GM19351 (cell line): ENCODE measurements around the gene PTTG1.
A peak's percentile ranks its signal among the peaks of the same experiment; 100 is the strongest.
"Not testable (repeated sequence)": the region's sequence is repeated elsewhere in the genome, so short reads cannot be mapped to it uniquely, and the experiment has no call there.

ENCODE experiments used
- ATAC-seq: cut with Tn5 transposase; IDR thresholded peaks from one replicate; pipeline ENCODE4 v1.9.1; 2021; ENCODE audit warnings: mild to moderate bottlenecking, moderate library complexity; ENCODE audit not compliant: unreplicated experiment

Gene PTTG1

DNA sequence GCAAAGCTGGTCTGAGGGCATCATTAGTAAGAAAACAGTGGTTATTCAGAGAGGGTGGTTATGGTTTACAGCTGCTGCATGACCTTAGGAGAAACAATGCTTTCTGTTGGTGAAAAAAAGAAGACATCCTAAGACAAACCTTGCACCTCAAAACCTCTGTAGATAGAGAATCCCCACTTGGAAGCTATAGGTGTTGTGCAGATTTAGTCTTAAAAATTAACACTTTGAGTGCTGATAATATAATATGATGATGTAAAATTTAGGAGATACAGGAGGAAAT lies 1.4 kb upstream of the PTTG1 start:
- no peak for ATAC-seq

DNA sequence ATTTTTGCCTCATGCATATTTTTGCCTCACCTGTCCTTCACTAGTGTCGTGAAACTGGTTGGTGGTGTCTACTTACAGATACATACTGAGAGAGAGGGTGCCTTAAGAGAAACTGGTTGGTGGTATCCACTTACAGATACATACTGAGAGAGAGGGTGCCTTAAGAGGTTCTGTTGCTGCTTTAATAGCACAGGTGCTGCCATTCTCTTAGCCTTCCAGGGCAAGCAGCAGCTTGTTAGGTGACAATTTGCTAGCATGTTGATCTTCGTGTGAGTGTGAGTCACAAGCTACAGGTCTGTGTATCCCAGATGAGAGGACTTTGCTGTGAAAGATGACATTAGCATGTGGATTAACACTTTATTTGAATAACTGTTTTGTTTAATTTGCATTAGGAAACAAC lies 1.4 kb downstream of the PTTG1 start:
- ATAC-seq, result no peak

DNA sequence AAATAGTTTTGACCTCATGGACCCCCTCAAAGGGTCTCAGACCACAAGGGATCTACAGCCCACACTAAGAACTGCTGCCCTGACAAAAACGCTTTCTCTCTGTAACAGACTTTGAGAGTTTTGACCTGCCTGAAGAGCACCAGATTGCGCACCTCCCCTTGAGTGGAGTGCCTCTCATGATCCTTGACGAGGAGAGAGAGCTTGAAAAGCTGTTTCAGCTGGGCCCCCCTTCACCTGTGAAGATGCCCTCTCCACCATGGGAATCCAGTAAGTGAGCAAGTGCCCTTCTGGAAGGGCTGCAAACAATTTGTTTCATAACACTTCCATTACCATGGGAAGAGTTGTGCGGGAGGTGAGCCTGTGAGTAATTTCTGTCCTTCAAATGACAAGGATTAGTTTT lies 6.0 kb downstream of the PTTG1 start:
- ATAC-seq, result no peak

DNA sequence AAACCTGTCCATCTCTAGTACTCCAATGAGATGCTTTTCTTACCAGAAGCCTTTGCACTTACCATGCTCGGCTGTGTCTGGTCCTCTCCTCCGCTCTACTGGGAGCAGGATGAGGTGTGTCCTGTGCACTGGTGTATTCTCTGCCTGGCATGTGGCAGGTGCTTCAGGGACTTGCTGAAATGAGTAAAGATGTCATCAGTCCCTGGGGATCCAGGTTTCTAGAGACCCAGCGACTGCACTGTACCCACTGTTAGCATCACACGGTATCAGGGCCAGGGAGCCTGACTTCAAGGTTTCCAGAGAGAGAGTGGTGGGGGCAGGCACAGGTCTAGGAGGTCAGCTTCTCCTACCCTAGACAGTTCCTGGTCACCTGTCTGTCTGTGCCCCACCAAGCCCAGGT lies 10.5 kb downstream of the PTTG1 start:
- no peak for ATAC-seq

DNA sequence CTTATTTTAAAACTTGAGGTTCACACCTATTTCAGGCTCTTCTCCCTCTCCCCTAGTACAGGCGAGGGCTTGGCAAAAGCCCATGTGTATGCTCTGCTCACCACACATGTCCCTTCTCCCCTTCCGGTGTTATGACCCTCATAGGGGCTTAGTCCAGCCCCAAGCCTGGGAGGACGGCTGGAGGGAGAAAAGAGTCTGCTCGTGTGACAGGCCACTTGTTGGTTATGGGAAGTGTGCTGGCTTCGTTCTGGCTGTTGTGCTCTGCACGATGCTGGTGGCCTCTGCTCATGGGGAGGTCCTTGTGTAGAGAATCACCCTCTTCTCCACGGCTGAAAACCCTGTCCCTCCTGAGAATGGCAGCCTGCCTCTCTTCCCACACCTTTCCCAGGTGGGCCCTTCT lies 11.1 kb downstream of the PTTG1 start:
- ATAC-seq, result no peak

DNA sequence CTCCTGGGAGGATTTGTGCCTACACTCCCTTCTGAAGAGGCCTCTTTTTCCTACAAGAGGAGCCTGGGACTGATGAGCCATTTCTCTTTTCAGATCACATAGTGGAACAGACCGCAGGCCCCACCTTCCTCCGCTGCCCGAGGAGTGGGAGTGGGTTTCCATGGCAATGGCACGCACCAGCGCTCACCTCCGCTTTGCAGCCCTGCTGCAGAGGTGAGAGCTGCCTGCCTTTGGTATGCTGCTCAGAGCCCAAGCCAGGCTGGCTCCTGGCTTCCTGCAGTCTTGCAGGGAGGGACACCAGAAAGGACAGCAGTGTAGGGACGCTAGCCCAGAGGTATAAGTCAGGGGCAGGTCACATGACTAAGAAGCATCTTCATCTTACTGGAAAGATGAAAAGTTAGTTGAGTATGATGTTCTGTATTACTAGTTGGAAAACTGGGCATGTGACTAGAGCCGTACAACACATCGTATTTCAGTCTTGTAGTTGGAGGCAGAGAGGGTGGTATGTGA lies 12.4 kb downstream of the PTTG1 start:
- peak; percentile 80 for ATAC-seq

DNA sequence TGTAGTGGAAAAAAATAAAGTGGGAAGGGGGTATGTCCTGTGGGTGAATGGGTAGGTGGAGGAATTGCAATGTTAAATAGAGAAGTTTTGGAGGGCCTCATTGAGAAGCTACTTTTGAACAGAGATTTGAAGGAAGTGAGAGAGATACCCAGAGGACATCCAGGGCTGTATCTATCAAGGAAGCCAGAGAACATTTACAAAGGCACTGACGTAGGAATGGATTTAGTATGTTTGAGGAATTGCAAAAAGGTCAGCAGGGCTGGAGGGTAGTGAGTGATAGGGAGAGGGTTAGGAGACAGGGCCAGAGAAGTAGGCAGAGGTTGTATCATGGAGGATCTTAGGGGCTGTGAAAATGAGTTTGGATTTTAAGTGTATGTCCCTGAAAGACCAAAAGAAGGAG lies 13.9 kb downstream of the PTTG1 start:
- no peak for ATAC-seq

DNA sequence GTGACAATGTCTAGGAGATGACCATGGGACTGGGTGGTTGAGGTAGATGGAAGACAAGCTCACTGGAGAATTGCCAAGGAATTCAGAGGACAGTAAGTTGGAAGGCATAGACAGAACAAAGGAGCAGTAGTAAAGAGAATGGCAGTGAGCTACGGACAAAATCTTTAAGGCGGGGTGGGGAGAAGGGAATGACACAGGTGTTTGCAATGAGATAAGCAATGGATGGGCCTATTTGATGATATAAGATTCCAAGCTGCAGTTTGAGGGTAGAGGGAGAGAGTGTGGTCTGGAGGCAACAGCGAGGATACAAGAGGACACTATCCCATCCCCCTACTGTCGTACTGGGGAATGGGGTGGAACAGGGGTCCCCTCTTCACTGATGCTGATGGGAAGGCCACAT lies 14.4 kb downstream of the PTTG1 start:
- no peak for ATAC-seq

DNA sequence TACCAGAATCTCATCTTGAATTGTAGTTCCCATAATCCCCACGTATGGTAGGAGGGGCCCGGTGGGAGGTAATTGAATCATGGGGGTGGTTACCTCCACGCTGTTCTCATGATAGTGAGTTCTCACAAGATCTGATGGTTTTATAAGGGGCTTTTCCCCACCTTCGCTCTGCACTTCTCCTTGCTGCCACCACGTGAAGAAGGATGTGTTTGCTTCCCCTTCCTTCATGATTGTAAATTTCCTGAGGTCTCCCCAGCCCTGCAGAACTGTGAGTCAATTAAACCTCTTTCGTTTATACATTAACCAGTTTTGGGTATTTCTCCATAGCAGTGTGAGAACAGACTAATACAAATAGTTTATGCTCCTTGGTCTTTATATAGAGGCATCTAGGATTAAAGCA lies 15.0 kb downstream of the PTTG1 start:
- not testable (repeated sequence) for ATAC-seq

DNA sequence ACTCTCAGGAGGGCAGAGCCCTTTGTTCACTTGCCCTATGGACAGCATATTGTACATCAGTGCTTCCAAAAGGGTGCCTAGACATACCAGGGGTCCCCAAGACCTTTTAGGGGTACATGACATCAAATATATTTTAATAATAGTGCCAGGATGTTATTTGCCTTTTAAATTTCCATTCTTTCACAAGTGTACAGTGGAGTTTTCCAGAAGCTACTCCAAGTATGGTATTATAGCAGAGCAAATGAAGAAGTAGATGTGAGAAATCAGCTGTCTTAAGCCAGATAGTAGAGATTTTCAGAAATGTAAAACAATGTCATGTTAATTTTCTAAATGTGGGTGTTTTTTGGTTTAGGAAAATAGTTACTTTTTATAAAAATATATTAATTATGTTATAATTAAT lies 15.6 kb downstream of the PTTG1 start:
- no peak for ATAC-seq

DNA sequence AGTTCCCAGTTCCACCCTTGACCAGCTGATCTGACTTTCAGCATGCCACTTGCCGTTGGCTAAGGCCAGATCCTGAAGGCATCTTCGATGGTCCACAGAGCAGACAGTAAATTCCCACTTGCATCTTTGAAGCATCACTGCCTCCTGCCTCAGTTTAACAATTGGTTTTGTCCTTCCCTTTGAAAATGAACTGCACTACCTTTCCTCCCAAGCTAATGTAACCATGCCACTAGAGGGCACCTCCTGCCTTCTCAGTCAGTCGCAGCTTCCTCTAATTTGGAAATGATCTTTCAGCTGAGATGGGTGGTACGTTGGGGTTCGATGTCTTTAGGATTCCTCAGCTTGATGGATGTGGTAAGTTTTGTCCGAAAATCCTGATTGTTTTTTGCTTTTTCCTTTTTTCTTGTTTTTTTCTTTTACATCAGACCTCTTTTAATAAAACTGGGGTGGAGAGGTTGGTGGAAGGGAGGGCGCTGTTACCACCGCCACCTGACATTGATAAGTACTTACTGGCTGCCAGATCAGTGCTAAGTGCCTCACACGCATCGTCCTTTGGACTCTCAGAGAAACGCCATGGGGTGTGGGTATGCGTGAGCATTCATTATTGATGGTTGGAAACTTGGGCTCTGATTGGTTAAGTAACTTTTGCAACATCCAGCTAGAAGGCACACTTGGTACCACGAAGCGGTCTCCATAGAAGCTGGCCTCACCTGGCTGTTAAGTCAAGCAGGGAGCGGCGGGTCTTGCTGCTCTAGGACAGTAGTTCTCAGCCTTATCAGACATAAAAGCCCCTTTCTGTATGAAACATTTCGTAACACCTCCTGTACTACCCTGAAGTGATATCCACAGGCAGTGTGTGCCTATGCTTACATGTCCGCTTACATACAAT lies 16.9 kb downstream of the PTTG1 start:
- ATAC-seq, result peak; percentile 27

DNA sequence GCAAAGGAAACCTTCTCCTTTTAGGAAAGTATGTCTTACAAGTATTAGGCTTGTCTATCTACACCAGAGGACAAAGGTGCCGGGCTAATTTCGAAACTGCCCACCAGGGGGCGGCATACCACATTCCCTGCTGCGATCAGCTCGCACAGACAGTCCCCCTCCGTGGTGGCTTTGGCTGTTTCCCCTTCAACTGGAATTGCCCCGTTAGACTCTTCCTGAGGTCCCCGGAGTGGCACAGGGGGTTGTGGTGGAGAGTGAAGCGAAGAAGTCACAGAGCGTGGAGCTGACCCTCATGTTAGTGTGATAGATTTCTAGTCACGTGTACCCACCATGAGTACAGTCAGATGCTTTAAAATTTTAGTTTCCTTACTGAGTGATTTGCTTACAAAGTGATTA lies 17.5 kb downstream of the PTTG1 start:
- ATAC-seq, result peak; percentile 58

DNA sequence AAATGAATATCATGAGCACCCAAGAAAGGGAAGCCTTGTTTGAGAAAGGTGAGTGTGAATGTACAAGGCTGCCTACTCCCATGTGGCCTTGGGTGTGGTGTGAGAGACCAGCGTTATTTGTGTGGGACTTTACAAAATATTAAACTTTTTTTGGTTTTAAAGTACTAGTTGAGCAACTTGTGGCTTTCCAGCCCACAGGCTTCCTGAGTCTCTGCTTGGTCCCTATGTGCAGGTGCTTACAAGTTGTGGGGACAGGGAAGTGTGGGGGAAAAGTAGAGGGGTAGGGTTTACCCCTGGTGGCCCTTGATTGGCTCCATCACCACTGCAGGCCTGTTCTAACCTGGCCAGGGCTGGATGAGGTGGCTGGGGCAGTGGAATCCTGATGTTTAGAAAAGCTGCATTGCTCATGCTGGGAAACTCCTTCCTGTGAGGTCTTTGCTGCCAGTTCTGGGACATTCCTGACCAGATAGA lies 19.7 kb downstream of the PTTG1 start:
- peak; percentile 12 for ATAC-seq

DNA sequence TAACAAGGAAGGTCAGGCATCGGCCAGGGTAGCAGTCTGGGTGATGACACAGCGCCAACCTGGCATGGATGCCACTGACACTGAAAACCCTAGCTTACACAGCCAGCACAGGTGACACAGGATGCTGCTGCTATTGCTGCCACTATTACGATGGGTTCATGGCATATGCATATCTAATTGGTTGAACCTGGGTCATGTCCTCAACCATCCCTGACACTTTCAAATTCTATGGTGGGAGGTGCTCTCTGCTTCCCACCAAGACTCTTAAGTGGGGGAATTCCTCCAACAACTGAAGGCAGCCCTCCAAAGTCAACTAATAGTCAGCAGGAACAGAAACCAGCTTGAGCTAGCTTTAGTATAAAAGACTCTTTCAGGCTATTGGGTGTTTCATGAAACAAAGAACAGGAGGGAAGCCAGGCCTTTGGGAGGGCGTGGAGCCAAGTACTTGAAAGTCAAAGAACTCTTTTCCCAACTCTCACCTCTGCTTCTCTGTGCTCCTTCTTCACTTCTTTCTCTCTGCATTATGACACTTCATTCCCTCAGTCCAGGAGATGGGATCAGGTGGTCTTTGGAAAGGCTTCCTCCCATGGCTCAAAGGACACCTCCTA lies 21.3 kb downstream of the PTTG1 start:
- peak; percentile 22 for ATAC-seq

DNA sequence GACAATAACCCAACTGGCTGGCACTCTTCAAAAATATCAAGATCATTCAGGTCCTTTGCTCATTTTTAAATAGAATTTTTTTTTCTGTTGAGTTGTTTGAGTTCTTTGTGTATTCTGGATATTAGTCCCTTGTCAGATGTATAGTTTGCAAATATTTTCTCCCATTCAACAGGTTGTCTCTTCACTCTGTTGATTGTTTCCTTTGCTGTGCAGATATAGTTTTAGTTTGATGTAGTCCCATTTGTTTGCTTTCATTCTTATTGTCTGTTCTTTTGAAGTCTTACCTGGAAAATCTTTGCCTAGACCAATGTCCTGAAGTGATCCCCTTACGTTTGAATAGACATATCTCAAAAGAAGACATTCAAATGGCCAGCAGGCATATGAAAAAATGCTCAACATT lies 22.8 kb downstream of the PTTG1 start:
- no peak for ATAC-seq

DNA sequence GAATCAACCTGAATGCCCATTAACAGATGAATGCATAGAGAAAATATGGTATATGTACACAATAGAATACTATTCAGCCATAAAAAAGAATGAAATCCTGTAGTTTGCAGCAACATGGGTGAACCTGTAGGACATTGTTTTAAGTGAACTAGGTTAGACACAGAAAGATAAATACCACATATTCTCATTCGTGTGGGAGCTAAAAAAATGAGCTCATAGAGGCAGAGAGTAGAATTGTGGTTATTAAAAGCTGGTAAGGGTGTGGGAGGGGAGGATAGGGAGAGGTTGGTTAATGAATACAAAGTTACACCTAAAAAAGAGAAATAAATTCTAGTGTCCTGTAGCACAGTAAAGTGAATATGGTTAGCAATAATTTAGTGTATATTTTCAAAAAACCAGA lies 23.5 kb downstream of the PTTG1 start:
- peak; percentile 38 for ATAC-seq

DNA sequence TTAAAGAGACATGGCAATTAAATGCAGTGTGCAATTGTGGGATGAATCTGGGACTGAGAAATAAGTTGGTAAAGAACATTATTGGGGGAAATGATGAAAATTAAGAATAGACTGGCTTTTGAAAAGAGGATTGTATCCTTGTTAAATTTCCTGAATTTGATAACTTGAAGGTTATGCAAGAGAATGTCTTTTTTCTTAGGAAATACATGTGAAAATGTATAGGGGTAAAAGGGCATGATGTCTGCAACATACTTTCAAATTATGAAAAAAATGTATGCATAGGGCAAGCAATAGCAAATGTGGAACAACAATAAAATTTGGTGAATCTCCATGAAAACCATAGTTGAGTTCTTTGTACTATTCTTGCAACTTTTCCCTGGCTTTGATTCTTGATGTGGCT lies 24.1 kb downstream of the PTTG1 start:
- no peak for ATAC-seq

DNA sequence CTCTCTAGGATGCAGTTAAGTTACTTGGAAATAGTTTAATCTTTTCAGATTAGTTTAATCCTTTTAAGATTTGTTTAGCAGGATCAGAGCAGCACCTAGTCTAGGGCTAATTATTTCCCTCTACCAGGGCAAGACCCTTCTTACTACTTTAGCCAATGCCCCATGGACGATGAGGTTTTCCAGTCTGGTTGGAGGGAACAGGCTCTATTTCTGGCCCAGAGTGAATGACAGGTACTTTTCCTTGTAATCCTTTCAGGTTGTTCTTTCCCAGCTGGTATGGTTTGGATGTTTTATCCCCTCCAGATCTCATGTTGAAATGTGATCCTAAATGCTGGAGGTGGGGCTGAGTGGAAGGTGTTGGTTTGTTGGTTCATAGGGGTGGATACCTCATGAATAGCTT lies 27.2 kb downstream of the PTTG1 start:
- no peak for ATAC-seq

DNA sequence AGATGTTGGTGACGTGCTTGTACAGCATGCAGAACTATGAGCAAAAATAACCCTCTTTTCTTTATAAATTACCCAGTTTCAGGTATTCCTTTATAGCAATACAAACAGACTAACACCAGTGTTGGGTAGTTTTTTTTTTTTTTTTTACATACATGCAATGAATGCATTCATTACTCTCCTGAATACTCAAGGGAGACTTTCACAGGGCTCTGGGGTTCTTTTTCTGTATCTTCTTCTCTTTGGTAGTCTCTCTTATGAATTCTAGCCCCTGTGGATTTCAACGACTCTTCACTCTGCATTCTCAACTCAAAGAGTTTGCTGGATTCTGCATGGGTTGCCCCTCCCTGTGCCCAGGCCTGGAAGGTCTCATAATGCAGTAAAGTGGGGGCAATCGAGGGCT lies 27.8 kb downstream of the PTTG1 start:
- no peak for ATAC-seq

DNA sequence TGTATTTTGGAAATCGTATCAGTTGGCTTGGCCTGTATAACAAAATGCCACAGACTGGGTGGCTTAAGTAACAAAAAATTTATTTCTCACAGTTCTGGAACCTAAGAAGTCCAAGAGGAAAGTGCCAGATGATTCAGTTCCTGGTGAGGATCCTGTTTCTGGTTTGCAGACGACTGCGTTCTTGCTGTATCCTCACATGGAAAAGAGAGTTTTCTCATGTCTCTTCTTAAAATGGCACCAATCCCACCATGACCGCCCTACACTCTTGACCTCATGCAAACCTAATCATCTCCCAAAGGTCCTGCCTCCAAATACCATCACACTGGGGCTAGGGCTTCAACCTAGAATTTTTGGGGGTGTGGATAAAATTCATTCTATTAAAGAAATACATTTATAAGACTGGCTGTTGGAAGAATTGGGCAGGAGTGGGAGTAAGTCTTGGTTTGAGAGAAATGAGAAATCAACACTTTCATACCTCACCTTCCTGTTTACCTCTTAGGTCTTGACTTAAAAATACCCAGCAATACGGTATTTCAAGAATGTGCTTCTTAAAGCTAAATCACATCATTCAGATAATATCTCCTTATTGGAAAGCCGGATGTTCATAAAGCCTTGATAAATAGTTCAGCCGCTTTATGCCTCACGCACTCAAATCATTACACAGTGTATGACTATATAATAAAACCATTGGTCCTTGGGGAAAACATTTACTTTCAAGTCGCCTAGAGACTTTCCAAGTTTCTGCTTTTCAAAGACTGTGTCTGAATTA lies 28.7 kb downstream of the PTTG1 start:
- ATAC-seq, result peak; percentile 61

DNA sequence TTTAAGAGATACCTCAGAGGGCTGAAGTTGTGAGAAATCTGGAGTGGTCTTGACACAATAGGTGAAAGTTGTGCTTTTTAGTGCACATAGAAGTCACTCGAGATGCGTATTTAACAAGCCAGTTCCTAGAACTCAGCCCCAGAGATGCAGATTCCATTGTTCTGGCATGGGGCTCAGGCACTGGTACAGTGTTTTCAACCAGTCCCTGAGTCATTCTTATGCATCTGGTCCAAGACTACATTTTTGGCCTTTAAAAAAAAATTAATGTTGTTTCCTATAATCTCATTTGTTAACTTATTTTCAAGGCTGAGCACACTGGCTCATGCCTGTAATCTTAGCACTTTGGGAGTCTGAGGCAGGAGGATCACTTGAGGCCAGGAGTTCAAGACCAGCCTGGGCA lies 29.6 kb downstream of the PTTG1 start:
- no peak for ATAC-seq

DNA sequence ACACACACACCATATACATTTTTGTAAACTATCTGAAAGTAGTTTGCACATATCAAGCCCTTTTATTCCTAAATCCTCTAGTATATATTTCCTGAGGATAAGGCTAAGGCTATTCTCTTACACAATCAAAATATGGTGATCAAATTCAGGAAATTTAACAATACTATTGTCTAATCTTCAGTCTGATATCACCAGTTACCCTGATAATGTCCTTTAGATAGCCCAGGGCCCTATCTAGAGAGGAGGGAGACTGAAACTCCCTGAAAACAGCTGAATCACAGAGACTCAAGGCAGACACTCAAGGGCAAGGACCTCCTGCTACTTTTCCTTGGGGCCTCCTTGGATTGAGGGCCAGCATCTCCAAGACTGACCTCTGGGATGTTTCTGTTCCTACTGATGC lies 30.4 kb downstream of the PTTG1 start:
- no peak for ATAC-seq
